Endothelial cell of umbilical vein (primary cell): ENCODE data around the gene SLC35D1.

Source experiments
- CTCF ChIP-seq, 2 donors: IDR thresholded peaks; 1 replicate in 1 of 2; 2 replicates in 1 of 2; pipeline ENCODE4 v1.5.1; 2011; ENCODE audit warnings: low read length in 2 of 2, mild to moderate bottlenecking in 2 of 2, moderate library complexity in 2 of 2, control low read depth in 1 of 2, inconsistent platforms in 1 of 2, low read depth in 1 of 2; ENCODE audit not compliant: insufficient read depth in 1 of 2; ENCODE audit errors: extremely low read depth in 1 of 2
- EZH2 ChIP-seq: IDR thresholded peaks from 2 replicates; pipeline ENCODE4 v1.6.1; 2012; ENCODE audit warnings: borderline replicate concordance, low read depth, mild to moderate bottlenecking, moderate library complexity, low read length, inconsistent platforms; ENCODE audit not compliant: severe bottlenecking
- FOS ChIP-seq: IDR thresholded peaks from 2 replicates; pipeline ENCODE4 v1.6.1; 2011; ENCODE audit warnings: mild to moderate bottlenecking, low read length, moderate library complexity, borderline replicate concordance; ENCODE audit not compliant: insufficient read depth
- MYC ChIP-seq: IDR thresholded peaks from one replicate; pipeline ENCODE4 v1.6.1; 2011; ENCODE audit warnings: mild to moderate bottlenecking, low read depth, low read length
- POLR2A ChIP-seq: IDR thresholded peaks from 2 replicates; pipeline ENCODE4 v1.6.1; 2012; ENCODE audit warnings: low read depth, mild to moderate bottlenecking, control low read depth, low read length
- POLR2AphosphoS5 ChIP-seq: IDR thresholded peaks from 2 replicates; pipeline ENCODE4 v1.6.1; 2012; ENCODE audit warnings: low read depth, mild to moderate bottlenecking, control low read depth, low read length, moderate library complexity; ENCODE audit not compliant: insufficient read depth
- TF ChIP-seq, protein P1 (sequence below): IDR thresholded peaks from 2 replicates; pipeline ENCODE4 v1.6.1; 2011; ENCODE audit not compliant: insufficient read depth, insufficient read length

DNA sequence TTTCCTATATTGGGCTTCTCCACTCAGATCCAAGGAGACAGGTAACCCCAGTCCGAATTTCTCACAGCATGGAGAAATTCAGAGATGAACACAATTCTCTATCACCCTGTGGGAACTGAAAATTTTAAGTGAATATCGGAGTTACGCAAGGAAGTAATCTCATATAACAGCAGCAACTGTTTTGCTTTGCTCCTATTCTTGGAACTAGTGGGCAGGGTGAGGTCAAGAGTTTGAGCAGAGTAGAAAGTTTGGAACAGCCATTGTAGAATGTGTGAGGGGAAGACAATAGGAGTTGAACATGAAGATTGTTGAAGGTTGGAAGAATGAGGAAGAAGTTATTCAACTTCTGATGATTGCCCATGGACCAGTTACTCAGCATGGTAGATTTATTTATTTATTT, 24.3 kb upstream of the SLC35D1 start:
- no peak for TF ChIP-seq CTCF (IDR thresholded peaks at IDR 0.05; ENCODE audit: extremely low read depth in 1 of 2, insufficient read depth in 1 of 2, low read depth in 1 of 2, low read length in 2 of 2)
- no peak for TF ChIP-seq POLR2AphosphoS5
- TF ChIP-seq MYC = no peak
- TF ChIP-seq FOS = no peak
- no peak for TF ChIP-seq POLR2A
- TF ChIP-seq, protein P1, sequence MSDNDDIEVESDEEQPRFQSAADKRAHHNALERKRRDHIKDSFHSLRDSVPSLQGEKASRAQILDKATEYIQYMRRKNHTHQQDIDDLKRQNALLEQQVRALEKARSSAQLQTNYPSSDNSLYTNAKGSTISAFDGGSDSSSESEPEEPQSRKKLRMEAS = no peak
- TF ChIP-seq EZH2 = no peak
